ENCODE measurements around the gene SGCA. TPM values are rescaled to one million over a fixed set of nuclear protein-coding genes. Genes with fewer than 3 reads are reported as not detected.

Gene SGCA
- total and polyA plus RNA-seq, 4 donors, result 0.31 to 1.3 (median 1.2) TPM; not detected in 1

- TF ChIP-seq GABPA (IDR thresholded peaks at IDR 0.05 in 1 of 2, conservative IDR thresholded peaks at IDR 0.05 in 1 of 2) (no peak), HNF4A (conservative IDR thresholded peaks at IDR 0.05) (no peak), RAD21 (IDR thresholded peaks at IDR 0.05) (no peak), EGR1 (IDR thresholded peaks at IDR 0.05; ENCODE audit: low read depth in 2 of 2) (no peak), FOXA2 (IDR thresholded peaks at IDR 0.05) (no peak), NR2F2 (IDR thresholded peaks at IDR 0.05) (no peak), REST (IDR thresholded peaks at IDR 0.05) (no peak), SP1 (IDR thresholded peaks at IDR 0.05) (no peak), MAX (IDR thresholded peaks at IDR 0.05) (no peak), TAF1 (conservative IDR thresholded peaks at IDR 0.05) (no peak)
- no peak overlapping the region for H3K9ac ChIP-seq (ENCODE audit: low read depth in 1 of 2, low read length in 2 of 2)
- H3K9me3 ChIP-seq (ENCODE audit: control insufficient read depth in 4 of 4, low read length in 3 of 4), result no peaks in the 10 kb centered on the region
- H3K27ac ChIP-seq (ENCODE audit: low read depth in 1 of 2, low read length in 2 of 2), result no peak overlapping the region
- H3K36me3 ChIP-seq (ENCODE audit: control insufficient read depth in 4 of 4, insufficient read depth in 3 of 4, low read depth in 1 of 4, low read length in 3 of 4), result no peaks in the 10 kb centered on the region
- no peaks in the 10 kb centered on the region for H3K27me3 ChIP-seq (ENCODE audit: control insufficient read depth in 4 of 4, insufficient read depth in 4 of 4, low read length in 3 of 4)
- H3K4me1 ChIP-seq (ENCODE audit: control insufficient read depth in 4 of 4, insufficient read depth in 4 of 4, low read length in 3 of 4), result peaks cover 0 to 6% (median 0%) of the 10 kb centered on the region in 4 donors
- no peak for DNase-seq (ENCODE audit: low spot score)
- 93% methylated on average over 8 of the region's 8 CpGs for WGBS
- no peak overlapping the region for H3K4me3 ChIP-seq (ENCODE audit: low read depth in 1 of 3, low read length in 3 of 3)
Observed at GRCh38 chr17:50207792-50208567, 42.2 kb downstream of the SGCA start.

- no peak for TF ChIP-seq RXRA (IDR thresholded peaks at IDR 0.05)
- no peak for TF ChIP-seq REST (IDR thresholded peaks at IDR 0.05)
- TF ChIP-seq GABPA (IDR thresholded peaks at IDR 0.05 in 1 of 2, conservative IDR thresholded peaks at IDR 0.05 in 1 of 2), result no peak
- no peak for TF ChIP-seq ATF3 (IDR thresholded peaks at IDR 0.05)
- no peak for TF ChIP-seq CTCF (IDR thresholded peaks at IDR 0.05; ENCODE audit: low read depth, low read length, missing input control)
- no peak for TF ChIP-seq FOXA1 (IDR thresholded peaks at IDR 0.05)
- TF ChIP-seq FOXA2 (IDR thresholded peaks at IDR 0.05), result no peak
- TF ChIP-seq MAX (IDR thresholded peaks at IDR 0.05), result no peak
- TF ChIP-seq SP1 (IDR thresholded peaks at IDR 0.05), result no peak
- no peak for TF ChIP-seq ZBTB33 (IDR thresholded peaks at IDR 0.05)
- no peak for TF ChIP-seq RAD21 (IDR thresholded peaks at IDR 0.05)
- TF ChIP-seq EGR1 (IDR thresholded peaks at IDR 0.05; ENCODE audit: low read depth in 2 of 2), result no peak
- TF ChIP-seq HNF4G (IDR thresholded peaks at IDR 0.05), result no peak
- Histone ChIP-seq H3K4me1 (ENCODE audit: control insufficient read depth in 4 of 4, insufficient read depth in 4 of 4, low read length in 3 of 4) (peaks cover 0 to 8% (median 0%) of the 10 kb centered on the region in 4 donors), H3K4me3 (ENCODE audit: low read depth in 1 of 3, low read length in 3 of 3) (no peak overlapping the region), H3K27me3 (ENCODE audit: control insufficient read depth in 4 of 4, insufficient read depth in 4 of 4, low read length in 3 of 4) (no peaks in the 10 kb centered on the region), H3K9ac (ENCODE audit: low read depth in 1 of 2, low read length in 2 of 2) (no peak overlapping the region), H3K36me3 (ENCODE audit: control insufficient read depth in 4 of 4, insufficient read depth in 3 of 4, low read depth in 1 of 4, low read length in 3 of 4) (no peaks in the 10 kb centered on the region), H3K9me3 (ENCODE audit: control insufficient read depth in 4 of 4, low read length in 3 of 4) (no peaks in the 10 kb centered on the region), H3K27ac (ENCODE audit: low read depth in 1 of 2, low read length in 2 of 2) (no peak overlapping the region)
- DNase-seq (ENCODE audit: low spot score), result no peak
- 90% methylated on average over 3 of the region's 3 CpGs for WGBS
Observed at GRCh38 chr17:50208611-50209061, 42.8 kb downstream of the SGCA start.

Data from liver (tissue), 9 donors.